Measurements from ENCODE around the gene ADPRS. TPM values are rescaled to one million over a fixed set of nuclear protein-coding genes. Genes with fewer than 3 reads are reported as not detected.

Gene ADPRS
- total RNA-seq, 1 donor from 2014 or later = 28.1 TPM

DNA sequence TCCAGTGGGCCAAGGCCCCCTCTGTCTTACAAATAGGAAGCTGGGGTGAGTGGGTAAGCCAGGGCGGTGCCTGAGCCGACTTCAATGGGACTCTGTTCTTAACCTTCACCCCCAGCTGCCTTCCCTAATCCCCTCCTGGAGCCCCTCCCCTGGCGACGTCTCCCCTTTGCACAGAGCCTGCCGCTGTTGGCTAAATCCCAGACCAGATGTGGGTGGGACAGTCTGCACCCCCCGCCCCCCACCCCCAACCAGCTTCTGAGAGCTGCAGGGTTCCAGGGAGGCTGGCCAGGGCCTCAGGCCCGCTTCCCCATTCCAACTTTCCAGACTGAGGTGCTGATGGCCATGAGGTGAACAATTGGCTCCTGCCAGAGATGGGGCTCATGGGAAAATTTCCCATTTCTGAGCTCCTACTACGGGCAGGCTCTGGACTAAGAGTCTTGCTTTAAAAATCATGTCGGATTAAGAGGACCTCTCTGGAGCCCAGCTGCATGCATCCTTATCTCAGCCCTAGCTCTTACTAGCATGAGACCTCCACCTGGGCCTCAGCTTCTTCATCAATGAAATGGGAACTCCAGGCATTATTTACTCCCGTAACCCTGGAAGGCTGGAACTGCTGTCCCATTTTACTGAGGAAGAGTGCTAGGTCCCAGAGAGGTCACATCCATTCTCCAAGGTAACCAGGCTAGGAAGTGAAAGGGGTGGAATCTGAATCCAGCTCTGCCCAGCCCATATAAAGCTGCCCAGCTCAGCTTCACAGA lies 29.9 kb downstream of the ADPRS start:
- DNase-seq (ENCODE audit: low spot score) = no peak
- H3K9me3 Mint-ChIP-seq = no peaks in the 10 kb centered on the region

DNA sequence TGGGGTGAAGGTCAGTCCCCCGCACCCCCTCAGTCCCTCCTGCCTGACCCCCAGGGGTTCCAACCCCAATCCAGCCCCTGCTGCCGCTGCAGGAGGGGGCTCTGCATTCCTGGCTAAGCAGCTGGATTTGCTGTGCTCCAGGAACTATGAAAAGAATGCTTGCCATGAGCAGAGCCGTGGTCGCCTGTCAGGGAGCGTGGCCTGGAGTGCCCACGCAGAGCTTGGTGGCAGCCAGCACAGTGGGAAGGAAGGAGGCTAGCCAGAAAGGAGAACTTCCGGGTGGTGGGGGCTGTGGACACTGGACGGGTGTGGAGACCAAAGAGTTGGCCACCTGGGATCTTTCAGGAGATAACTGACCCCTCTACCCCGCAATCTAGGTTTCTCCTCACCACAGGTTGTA lies 30.8 kb downstream of the ADPRS start:
- no peak overlapping the region for H3K4me3 Mint-ChIP-seq
- no peak overlapping the region for H3K9ac ChIP-seq
- H2AFZ ChIP-seq (replicated peaks) = no peak overlapping the region
- H4K20me1 ChIP-seq (ENCODE audit: low read depth) = peaks cover 5% of the 10 kb centered on the region
- H3K27me3 Mint-ChIP-seq (ENCODE audit: insufficient read depth, low read depth) = peaks cover 31% of the 10 kb centered on the region
- no peak for TF ChIP-seq CTCF (IDR thresholded peaks at IDR 0.05)
- no peak for TF ChIP-seq EZH2phosphoT487 (IDR thresholded peaks at IDR 0.05)
- no peak for TF ChIP-seq EZH2 (IDR thresholded peaks at IDR 0.05)
- H3K27ac ChIP-seq = no peak overlapping the region
- H3K27ac Mint-ChIP-seq = no peak overlapping the region
- no peaks in the 10 kb centered on the region for H3K79me2 ChIP-seq (ENCODE audit: low read depth)
- no peak overlapping the region for H3K4me2 ChIP-seq
- H3K36me3 ChIP-seq = no peaks in the 10 kb centered on the region
- H3K9me3 ChIP-seq (ENCODE audit: low read depth) = no peaks in the 10 kb centered on the region
- H3F3A ChIP-seq (ENCODE audit: low read depth) = no peaks in the 10 kb centered on the region
- no peak overlapping the region for H3K4me3 ChIP-seq
- peaks cover 32% of the 10 kb centered on the region for H3K27me3 ChIP-seq
- H3K9me3 Mint-ChIP-seq = no peaks in the 10 kb centered on the region
- DNase-seq (ENCODE audit: low spot score) = no peak
- no peaks in the 10 kb centered on the region for H3K36me3 Mint-ChIP-seq
- peaks cover 6% of the 10 kb centered on the region for H3K4me1 ChIP-seq
- H3K4me1 Mint-ChIP-seq = peaks cover 50% of the 10 kb centered on the region

More for the DNA sequence above, 29.9 kb downstream of the ADPRS start:
- Mint-ChIP-seq H3K27me3 (ENCODE audit: insufficient read depth, low read depth) (peaks cover 27% of the 10 kb centered on the region), H3K4me3 (peak overlapping the region; percentile 35), H3K4me1 (peaks cover 50% of the 10 kb centered on the region), H3K36me3 (no peaks in the 10 kb centered on the region), H3K27ac (no peak overlapping the region)
- no peaks in the 10 kb centered on the region for H3F3A ChIP-seq (ENCODE audit: low read depth)
- H3K36me3 ChIP-seq = no peaks in the 10 kb centered on the region
- no peaks in the 10 kb centered on the region for H3K79me2 ChIP-seq (ENCODE audit: low read depth)
- no peak overlapping the region for H3K9ac ChIP-seq
- H3K27ac ChIP-seq = no peak overlapping the region
- H3K9me3 ChIP-seq (ENCODE audit: low read depth) = no peaks in the 10 kb centered on the region
- peaks cover 6% of the 10 kb centered on the region for H3K4me1 ChIP-seq
- no peaks in the 10 kb centered on the region for H4K20me1 ChIP-seq (ENCODE audit: low read depth)
- H3K27me3 ChIP-seq = peaks cover 24% of the 10 kb centered on the region
- H2AFZ ChIP-seq (replicated peaks) = no peak overlapping the region
- no peak overlapping the region for H3K4me3 ChIP-seq
- TF ChIP-seq EZH2 (IDR thresholded peaks at IDR 0.05) (no peak), EZH2phosphoT487 (IDR thresholded peaks at IDR 0.05) (no peak), CTCF (IDR thresholded peaks at IDR 0.05) (no peak)
- H3K4me2 ChIP-seq = no peak overlapping the region

DNA sequence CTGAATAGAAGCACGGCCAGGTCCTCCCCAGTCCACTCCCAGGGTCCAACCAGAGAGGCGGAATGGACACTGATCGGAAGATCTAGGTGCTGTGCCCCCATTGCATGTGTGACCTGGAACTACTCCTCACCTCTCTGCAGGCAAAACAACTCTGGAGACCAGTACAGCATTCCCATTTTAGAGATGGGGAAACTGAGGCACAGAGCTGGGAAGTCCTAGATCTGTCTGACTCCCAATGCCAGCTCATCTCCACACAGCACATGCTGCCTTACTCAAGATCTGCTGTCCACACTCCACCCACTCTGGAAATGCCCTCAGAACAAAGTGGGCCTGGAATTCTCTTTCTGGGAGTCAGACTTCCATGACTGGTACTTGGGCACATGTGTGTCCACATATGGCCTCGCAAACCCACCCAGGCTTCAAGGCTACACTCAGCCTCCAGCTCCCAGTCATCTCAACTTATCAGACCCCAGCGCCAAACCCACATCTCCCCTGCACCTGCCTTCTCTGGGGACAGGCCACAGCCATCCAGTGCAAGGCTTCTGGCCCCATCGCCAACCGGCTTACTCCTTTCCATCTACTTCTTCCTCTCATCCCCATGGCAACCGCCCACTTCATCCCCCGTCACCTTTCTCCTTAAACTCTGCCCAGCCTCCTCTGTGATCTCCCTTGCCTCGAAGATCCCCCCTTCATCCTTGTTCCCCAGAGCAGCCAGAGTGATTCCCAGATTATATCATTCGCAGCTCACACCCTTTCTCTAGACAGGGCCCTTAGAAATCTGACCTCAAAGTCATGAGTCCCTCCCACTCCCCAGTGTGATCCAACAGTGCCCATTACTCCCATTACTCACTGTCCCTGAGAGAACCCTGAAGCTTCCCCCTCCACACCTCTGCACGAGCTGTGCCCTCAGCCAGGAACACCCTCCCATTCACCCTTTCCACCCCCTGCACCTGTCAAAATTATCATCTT lies 33.7 kb downstream of the ADPRS start:
- peak overlapping the region; percentile 35 for H3K4me3 Mint-ChIP-seq
- DNase-seq (ENCODE audit: low spot score) = no peak
- TF ChIP-seq EZH2 (IDR thresholded peaks at IDR 0.05) (no peak), EZH2phosphoT487 (IDR thresholded peaks at IDR 0.05) (no peak), CTCF (IDR thresholded peaks at IDR 0.05) (no peak)
- Histone ChIP-seq H3F3A (ENCODE audit: low read depth) (no peaks in the 10 kb centered on the region), H3K79me2 (ENCODE audit: low read depth) (no peaks in the 10 kb centered on the region), H3K36me3 (no peaks in the 10 kb centered on the region), H3K9ac (no peak overlapping the region), H4K20me1 (ENCODE audit: low read depth) (peaks cover 14% of the 10 kb centered on the region), H2AFZ (replicated peaks) (no peak overlapping the region), H3K9me3 (ENCODE audit: low read depth) (no peaks in the 10 kb centered on the region), H3K27ac (no peak overlapping the region), H3K4me1 (peaks cover 3% of the 10 kb centered on the region), H3K4me3 (no peak overlapping the region), H3K27me3 (peaks cover 57% of the 10 kb centered on the region), H3K4me2 (no peak overlapping the region)
- peak overlapping the region; percentile 34 for H3K27ac Mint-ChIP-seq
- peaks cover 42% of the 10 kb centered on the region for H3K27me3 Mint-ChIP-seq (ENCODE audit: insufficient read depth, low read depth)
- H3K4me1 Mint-ChIP-seq = peaks cover 45% of the 10 kb centered on the region
- H3K36me3 Mint-ChIP-seq = peaks cover 2% of the 10 kb centered on the region
- peaks cover 2% of the 10 kb centered on the region for H3K9me3 Mint-ChIP-seq
